Measurements from ENCODE around the gene FCHSD2.

DNA sequence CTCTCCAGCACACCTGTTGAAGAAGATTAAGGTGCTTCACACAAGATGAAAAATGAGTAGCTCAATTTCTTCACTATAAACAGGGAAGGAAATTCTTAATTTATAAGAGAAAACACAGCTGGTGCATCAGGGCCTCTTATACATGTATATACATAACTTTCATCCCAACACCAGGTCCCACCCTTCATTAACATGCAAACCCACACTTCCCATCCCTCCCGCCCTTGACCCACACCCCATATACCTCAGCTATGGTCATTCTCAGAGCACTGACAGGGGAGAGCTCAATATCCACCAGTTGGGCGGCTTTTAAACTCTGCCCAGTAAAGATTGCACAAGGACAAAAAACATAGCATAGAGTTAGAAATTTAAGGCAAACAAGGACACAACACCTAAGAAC lies 242.1 kb downstream of the FCHSD2 start:
- no peak for TF ChIP-seq TARDBP (IDR thresholded peaks at IDR 0.05)
- TF ChIP-seq SUZ12 (IDR thresholded peaks at IDR 0.05), result no peak
- TF ChIP-seq, protein P1, sequence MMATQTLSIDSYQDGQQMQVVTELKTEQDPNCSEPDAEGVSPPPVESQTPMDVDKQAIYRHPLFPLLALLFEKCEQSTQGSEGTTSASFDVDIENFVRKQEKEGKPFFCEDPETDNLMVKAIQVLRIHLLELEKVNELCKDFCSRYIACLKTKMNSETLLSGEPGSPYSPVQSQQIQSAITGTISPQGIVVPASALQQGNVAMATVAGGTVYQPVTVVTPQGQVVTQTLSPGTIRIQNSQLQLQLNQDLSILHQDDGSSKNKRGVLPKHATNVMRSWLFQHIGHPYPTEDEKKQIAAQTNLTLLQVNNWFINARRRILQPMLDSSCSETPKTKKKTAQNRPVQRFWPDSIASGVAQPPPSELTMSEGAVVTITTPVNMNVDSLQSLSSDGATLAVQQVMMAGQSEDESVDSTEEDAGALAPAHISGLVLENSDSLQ (IDR thresholded peaks at IDR 0.05), result no peak
